GM12864 (cell line): ENCODE data around the gene ADGRL2.

ENCODE experiments used
- DNase-seq: peaks from one replicate; pipeline ENCODE4 v3.0.0-alpha.2; 2011; ENCODE audit warnings: low read depth
- H3K4me3 ChIP-seq: 2 replicates; pipeline ENCODE4 v1.5.1; 2011; ENCODE audit warnings: mild to moderate bottlenecking, low read depth, low read length, control low read depth
- TF ChIP-seq, protein P1 (sequence below): IDR thresholded peaks from 2 replicates; pipeline ENCODE4 v1.5.1; 2011; ENCODE audit warnings: low read depth, mild to moderate bottlenecking, moderate library complexity, low read length, control low read depth, inconsistent platforms; ENCODE audit errors: missing control alignments

The ADGRL2 gene

DNA sequence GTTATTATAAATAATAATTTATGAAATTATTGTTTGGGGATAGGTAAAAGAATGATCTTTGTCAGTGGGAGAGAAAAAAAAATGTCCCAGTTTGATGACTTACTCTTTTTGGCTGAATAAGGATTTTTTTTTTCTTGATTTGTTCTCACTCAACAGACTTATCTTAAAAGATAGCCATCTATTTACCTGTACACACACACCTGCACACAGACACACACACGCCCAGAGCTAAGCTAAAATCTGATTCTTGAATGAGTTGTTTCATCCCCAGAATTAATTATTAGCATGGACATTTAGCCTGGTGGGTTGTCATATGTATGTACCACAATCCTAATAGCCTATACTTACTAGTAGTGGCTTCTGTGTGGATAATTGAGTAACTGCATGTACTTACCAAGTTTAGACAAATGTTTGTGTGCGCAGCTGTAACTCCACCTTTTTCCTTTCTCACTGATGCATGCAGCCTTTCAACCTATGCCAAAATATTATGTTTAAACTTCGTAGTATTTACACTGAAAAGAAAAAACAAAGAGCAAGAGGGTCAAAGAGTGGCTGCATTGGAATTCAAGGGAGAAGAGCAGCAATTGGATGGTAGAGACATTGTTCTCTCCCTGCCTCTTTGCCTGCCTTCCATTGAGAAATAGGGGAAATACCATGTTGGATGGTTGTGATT is 174.3 kb downstream of the ADGRL2 start:
- TF ChIP-seq, protein P1, sequence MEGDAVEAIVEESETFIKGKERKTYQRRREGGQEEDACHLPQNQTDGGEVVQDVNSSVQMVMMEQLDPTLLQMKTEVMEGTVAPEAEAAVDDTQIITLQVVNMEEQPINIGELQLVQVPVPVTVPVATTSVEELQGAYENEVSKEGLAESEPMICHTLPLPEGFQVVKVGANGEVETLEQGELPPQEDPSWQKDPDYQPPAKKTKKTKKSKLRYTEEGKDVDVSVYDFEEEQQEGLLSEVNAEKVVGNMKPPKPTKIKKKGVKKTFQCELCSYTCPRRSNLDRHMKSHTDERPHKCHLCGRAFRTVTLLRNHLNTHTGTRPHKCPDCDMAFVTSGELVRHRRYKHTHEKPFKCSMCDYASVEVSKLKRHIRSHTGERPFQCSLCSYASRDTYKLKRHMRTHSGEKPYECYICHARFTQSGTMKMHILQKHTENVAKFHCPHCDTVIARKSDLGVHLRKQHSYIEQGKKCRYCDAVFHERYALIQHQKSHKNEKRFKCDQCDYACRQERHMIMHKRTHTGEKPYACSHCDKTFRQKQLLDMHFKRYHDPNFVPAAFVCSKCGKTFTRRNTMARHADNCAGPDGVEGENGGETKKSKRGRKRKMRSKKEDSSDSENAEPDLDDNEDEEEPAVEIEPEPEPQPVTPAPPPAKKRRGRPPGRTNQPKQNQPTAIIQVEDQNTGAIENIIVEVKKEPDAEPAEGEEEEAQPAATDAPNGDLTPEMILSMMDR: no peak

DNA sequence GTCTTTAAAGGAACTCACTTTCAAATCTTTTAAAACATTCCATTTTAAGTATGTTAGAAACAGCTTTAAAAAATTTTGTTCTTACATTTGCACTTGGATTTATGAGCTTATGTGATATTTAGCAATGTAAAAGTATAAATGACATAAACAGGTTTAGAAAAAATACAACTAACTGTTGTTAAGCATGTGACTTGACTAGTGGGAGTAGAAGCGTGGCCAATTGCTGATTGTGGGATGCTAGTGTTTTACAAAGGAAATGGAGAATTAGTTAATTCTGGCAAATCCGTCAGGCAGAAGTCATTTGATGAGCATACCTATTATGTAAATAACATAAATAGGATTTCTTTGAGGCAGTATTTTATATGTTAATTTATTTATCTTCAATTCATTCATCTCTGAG is 175.8 kb downstream of the ADGRL2 start:
- no peak overlapping the region for H3K4me3 ChIP-seq
- TF ChIP-seq, protein P1: no peak
- no peak for DNase-seq

More for the DNA sequence above, 174.3 kb downstream of the ADGRL2 start:
- H3K4me3 ChIP-seq: no peak overlapping the region
- DNase-seq: no peak

DNA sequence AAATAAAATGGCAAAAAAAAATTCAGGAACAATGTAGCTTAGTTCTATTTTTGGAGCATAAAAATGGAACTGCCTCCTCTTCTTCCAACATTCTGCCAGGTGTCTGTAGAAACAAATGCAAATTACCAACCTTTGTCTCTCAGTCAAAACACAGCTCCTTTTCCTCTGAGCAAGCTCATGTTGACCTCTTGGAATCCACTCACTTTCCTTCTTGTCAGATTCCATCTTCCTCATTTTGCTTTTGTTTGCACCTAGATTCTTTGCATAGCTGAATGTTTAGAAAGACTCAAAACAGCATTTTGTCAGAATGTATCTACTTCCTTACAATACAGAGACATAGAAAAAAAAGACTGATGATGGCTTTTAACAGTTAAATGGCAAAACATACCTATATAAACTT is 178.2 kb downstream of the ADGRL2 start:
- TF ChIP-seq, protein P1: no peak
- no peak for DNase-seq
- H3K4me3 ChIP-seq: no peak overlapping the region

DNA sequence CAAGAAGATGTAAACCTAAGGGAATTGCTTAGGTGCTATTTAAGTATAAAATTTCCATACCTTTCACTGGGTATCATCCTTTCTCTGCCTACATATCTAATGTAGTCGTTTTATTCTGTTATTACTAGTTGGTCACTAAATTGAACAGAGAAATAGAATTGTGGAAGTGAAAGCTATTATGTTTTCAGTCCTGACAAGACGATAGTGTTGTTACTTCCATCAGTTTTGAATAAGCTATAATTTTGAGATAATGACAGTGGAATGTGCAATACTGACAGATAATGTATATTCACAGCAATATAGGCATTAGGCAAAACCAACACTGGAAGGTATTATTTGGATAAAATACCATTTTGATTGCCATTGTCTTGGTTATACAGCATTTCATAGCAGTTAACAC is 181.8 kb downstream of the ADGRL2 start:
- TF ChIP-seq, protein P1: no peak
- no peak for DNase-seq
- H3K4me3 ChIP-seq: no peak overlapping the region

DNA sequence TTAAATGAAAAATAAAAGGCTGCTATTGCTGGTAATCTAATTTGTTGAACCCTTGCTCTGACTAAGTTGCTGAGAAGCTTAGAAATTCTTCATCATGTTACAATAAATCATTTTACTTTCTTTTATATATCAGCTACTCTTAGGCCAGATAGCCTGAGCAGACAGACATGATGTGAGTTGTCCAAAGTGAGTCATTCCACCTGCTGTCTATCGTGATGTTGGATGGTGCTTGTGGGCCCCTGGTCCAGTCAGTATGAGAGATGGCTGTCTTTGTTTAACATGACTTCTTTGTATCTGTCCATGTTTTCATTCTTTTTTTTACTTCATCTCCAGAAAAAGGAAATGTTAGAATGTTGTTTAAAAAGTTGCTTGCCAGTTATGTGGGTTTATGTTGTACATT is 188.8 kb downstream of the ADGRL2 start:
- H3K4me3 ChIP-seq: no peak overlapping the region
- no peak for DNase-seq
- TF ChIP-seq, protein P1: no peak

DNA sequence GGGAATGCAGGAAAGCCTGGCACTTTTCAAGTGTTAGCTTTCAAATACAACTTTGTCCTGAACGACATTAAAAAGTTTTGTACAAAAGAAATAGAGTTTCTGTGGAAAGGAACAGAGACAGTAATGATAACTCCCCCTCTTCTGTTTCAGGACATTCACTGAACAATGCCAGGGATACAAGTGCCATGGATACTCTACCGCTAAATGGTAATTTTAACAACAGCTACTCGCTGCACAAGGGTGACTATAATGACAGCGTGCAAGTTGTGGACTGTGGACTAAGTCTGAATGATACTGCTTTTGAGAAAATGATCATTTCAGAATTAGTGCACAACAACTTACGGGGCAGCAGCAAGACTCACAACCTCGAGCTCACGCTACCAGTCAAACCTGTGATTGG is 189.5 kb downstream of the ADGRL2 start:
- TF ChIP-seq, protein P1: no peak
- DNase-seq: no peak
- no peak overlapping the region for H3K4me3 ChIP-seq

DNA sequence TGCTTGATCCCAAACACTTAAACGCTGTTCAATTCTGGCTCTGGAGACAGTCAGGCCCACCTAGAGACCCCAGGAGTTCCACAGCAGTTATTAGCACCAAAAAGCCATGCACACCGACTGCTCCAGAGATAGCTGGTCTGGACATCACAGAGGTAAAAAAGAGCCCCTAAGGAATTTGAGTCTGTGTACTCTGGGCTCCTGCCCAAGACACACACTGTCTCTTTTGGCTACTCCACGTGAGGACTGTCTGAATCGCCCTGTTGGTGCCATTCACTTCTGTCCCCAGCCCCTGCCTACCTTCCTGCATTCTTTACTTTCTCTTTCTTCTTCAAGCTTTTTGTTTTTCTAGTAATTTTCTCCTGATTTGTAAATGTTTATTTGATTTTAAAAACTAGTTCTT is 197.4 kb downstream of the ADGRL2 start:
- H3K4me3 ChIP-seq: no peak overlapping the region
- TF ChIP-seq, protein P1: no peak
- DNase-seq: no peak
